GM21515 (cell line): Measurements from ENCODE around the gene LPP.

Experiments
- ATAC-seq: cut with Tn5 transposase; IDR thresholded peaks from one replicate; pipeline ENCODE4 v1.9.1; 2021; ENCODE audit not compliant: unreplicated experiment

LPP gene

GRCh38 chr3:188534633-188535032 lies 380.7 kb downstream of the LPP start:
- no peak for ATAC-seq

- no peak for ATAC-seq
Measured at GRCh38 chr3:188537606-188538005, 383.6 kb downstream of the LPP start.

- no peak for ATAC-seq
Measured at GRCh38 chr3:188539037-188539436, 385.1 kb downstream of the LPP start.

GRCh38 chr3:188539631-188540194 lies 385.8 kb downstream of the LPP start:
- ATAC-seq = no peak

- ATAC-seq = no peak
Measured at GRCh38 chr3:188542196-188542595, 388.2 kb downstream of the LPP start.

- ATAC-seq = no peak
Measured at GRCh38 chr3:188544012-188544411, 390.1 kb downstream of the LPP start.

GRCh38 chr3:188546835-188547670 lies 393.1 kb downstream of the LPP start:
- ATAC-seq = no peak

- no peak for ATAC-seq
Measured at GRCh38 chr3:188553569-188553968, 399.6 kb downstream of the LPP start.

GRCh38 chr3:188554404-188554803 lies 400.4 kb downstream of the LPP start:
- no peak for ATAC-seq

GRCh38 chr3:188557235-188557634 lies 403.3 kb downstream of the LPP start:
- ATAC-seq = no peak

- no peak for ATAC-seq
Measured at GRCh38 chr3:188558343-188559071, 404.6 kb downstream of the LPP start.

- ATAC-seq = no peak
Measured at GRCh38 chr3:188559072-188559429, 405.1 kb downstream of the LPP start.

- no peak for ATAC-seq
Measured at GRCh38 chr3:188559856-188560255, 405.9 kb downstream of the LPP start.

GRCh38 chr3:188562144-188562543 lies 408.2 kb downstream of the LPP start:
- ATAC-seq = no peak

- ATAC-seq = no peak
Measured at GRCh38 chr3:188567478-188568195, 413.7 kb downstream of the LPP start.

- no peak for ATAC-seq
Measured at GRCh38 chr3:188568736-188569135, 414.8 kb downstream of the LPP start.

- ATAC-seq = no peak
Measured at GRCh38 chr3:188571531-188572095, 417.7 kb downstream of the LPP start.

- ATAC-seq = no peak
Measured at GRCh38 chr3:188573291-188573940, 419.5 kb downstream of the LPP start.

- ATAC-seq = no peak
Measured at GRCh38 chr3:188573956-188574355, 420.0 kb downstream of the LPP start.

GRCh38 chr3:188574885-188575284 lies 420.9 kb downstream of the LPP start:
- no peak for ATAC-seq

GRCh38 chr3:188575501-188575900 lies 421.5 kb downstream of the LPP start:
- ATAC-seq = no peak
